Spleen (tissue), 11 donors: ENCODE measurements around the gene PLXNA2. TPM values are rescaled to one million over a fixed set of nuclear protein-coding genes. Genes with fewer than 3 reads are reported as not detected.

Source experiments
- DNase-seq: peaks from one replicate; pipeline ENCODE4 v3.0.0-alpha.2; 2020
- H3K27ac ChIP-seq, 8 donors: fragments of 200-600 bp; sonication (generic) in 7 of 8; 1 replicate in 4 of 8; 2 replicates in 4 of 8; pipeline versions ENCODE4 v1.5.0 to v1.8.0; 2016 to 2021; ENCODE audit warnings: inconsistent platforms in 4 of 8, mild to moderate bottlenecking in 4 of 8, moderate library complexity in 1 of 8
- H3K27me3 ChIP-seq, 7 donors: fragments of 200-600 bp; sonication (generic) in 6 of 7; replicated peaks in 1 of 7; 1 replicate in 4 of 7; 2 replicates in 3 of 7; pipeline versions ENCODE4 v1.5.0 to v1.8.0; 2016 to 2021; ENCODE audit warnings: inconsistent platforms in 3 of 7, mild to moderate bottlenecking in 1 of 7
- H3K36me3 ChIP-seq, 6 donors: fragments of 200-600 bp; sonication (generic) in 5 of 6; 1 replicate in 4 of 6; 2 replicates in 2 of 6; pipeline versions ENCODE4 v1.5.0 to v1.8.0; 2016 to 2021; ENCODE audit warnings: inconsistent platforms in 2 of 6
- H3K4me1 ChIP-seq, 6 donors: fragments of 200-600 bp; sonication (generic) in 5 of 6; 1 replicate in 3 of 6; 2 replicates in 3 of 6; pipeline versions ENCODE4 v1.5.0 to v1.8.0; 2016 to 2021; ENCODE audit warnings: inconsistent platforms in 3 of 6
- H3K4me3 ChIP-seq, 8 donors: fragments of 200-600 bp; sonication (generic) in 7 of 8; 1 replicate in 4 of 8; 2 replicates in 4 of 8; pipeline versions ENCODE4 v1.5.0 to v1.8.0; 2016 to 2021; ENCODE audit warnings: inconsistent platforms in 4 of 8, mild to moderate bottlenecking in 4 of 8, moderate library complexity in 2 of 8
- H3K9me3 ChIP-seq, 8 donors: fragments of 200-600 bp; sonication (generic) in 7 of 8; 1 replicate in 4 of 8; 2 replicates in 4 of 8; pipeline versions ENCODE4 v1.5.0 to v1.8.0; 2016 to 2021; ENCODE audit warnings: inconsistent platforms in 4 of 8
- CTCF ChIP-seq, 11 experiments: fragments of 200-600 bp in 7 of 11; fragments of 450-650 bp in 4 of 11; sonication (generic) in 4 of 11; IDR thresholded peaks in 8 of 11; conservative IDR thresholded peaks in 3 of 11; 1 replicate in 7 of 11; 2 replicates in 4 of 11; pipeline versions ENCODE4 v1.4.0 to v1.8.0; 2016 to 2021; ENCODE audit warnings: antibody characterized with exemption in 11 of 11, inconsistent platforms in 4 of 11, mild to moderate bottlenecking in 1 of 11
- POLR2A ChIP-seq, 3 donors: fragments of 450-650 bp; IDR thresholded peaks; one replicate each; pipeline ENCODE4 v1.5.1; 2017; ENCODE audit warnings: antibody characterized with exemption in 3 of 3, mild to moderate bottlenecking in 1 of 3
- POLR2AphosphoS5 ChIP-seq, 3 donors: sonication (generic); formaldehyde crosslinking; IDR thresholded peaks; one replicate each; pipeline ENCODE4 v1.5.1; 2017; ENCODE audit warnings: antibody characterized with exemption in 3 of 3
- WGBS, 5 donors: extraction: QIAGEN DNeasy Blood & Tissue Kit in 3 of 5; methylation state at CpG; one replicate each; pipeline versions ENCODE4 v1.1.5 to v1.1.7; 2013 to 2018; 5-methylcytosine and 5-hydroxymethylcytosine counted together
- intact Hi-C: fragments of 100-400 bp; cut with DNase I; formaldehyde crosslinking; loops from one replicate; pipeline ENCODE4 v1.15.0; 2023; ENCODE audit warnings: low total_unique reads
- polyA plus RNA-seq, 3 donors: library from polyadenylated mRNA; stranded (reverse); fragments of 200-250 nt; gene quantifications; one replicate each; pipeline ENCODE4 v1.2.1, GENCODE V29; 2013
- total RNA-seq, 7 donors: library from RNA; depleted of rRNA in 3 of 7; stranded (reverse); fragments of >200 nt in 3 of 7; fragmentation: NEBNext Ultra II Directional in 4 of 7; extraction: Animal tissue kit (Norgen Biotek cat#: 25700) in 4 of 7; gene quantifications; one replicate each; pipeline versions ENCODE4 v1.1.0 to v1.2.1, GENCODE V29; 2016 to 2021
- donor health status: healthy with polysubstance abuse.
- donor health status: DM: no; HTN: no; CAD: no; lungs with moderate emphysema.
- donor health status: DM: no; HTN: no; CAD: no.
- donor health status: Bipolar disorder and iron deficiency.
- donor health status: healthy.
- donor health status: DM: no; HTN: no; CAD: no.
- donor health status: DM: yes; HTN: yes; CAD: no.

Gene PLXNA2
- total and polyA plus RNA-seq, 10 donors, result 0.93 to 16.9 (median 7.0) TPM

DNA sequence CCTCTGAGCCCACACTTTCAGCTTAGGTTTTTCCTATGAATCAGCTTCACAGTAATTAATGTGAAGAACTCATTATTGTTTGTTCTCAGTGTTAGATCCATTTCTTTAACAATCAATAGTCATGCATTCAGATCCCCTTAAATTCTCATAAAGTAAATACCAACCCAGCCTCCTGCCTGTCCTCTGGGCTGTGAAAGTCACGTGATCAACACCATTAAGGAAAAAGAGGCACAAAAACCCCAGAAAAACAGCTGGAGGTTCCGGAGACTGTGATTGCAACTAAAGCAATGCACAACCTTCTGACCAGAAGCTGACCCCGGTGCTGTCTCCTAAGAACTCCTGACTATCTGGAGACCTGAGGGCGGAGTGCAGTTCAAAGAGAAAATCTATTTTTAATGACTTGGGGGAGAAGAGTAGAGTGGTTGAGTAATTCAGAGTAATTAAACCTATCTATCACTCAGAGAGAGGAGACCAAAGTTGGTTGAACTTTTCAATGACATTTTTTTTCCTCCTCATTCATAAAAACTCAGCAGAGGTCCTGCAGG is 132.5 kb downstream of the PLXNA2 start:
- Histone ChIP-seq H3K36me3 (no peaks in the 10 kb centered on the region), H3K9me3 (no peaks in the 10 kb centered on the region), H3K27me3 (no peaks in the 10 kb centered on the region), H3K4me1 (no peaks in the 10 kb centered on the region), H3K4me3 (no peak overlapping the region), H3K27ac (no peak overlapping the region)
- DNase-seq, result no peak
- 67 to 83% (median 80%) methylated on average over 4 of the region's 4 CpGs for WGBS, 5 donors
- intact Hi-C loops, result no loop called here
- TF ChIP-seq CTCF (IDR thresholded peaks at IDR 0.05 in 8 of 11, conservative IDR thresholded peaks at IDR 0.05 in 3 of 11), result no peak
- no peak for TF ChIP-seq POLR2AphosphoS5 (IDR thresholded peaks at IDR 0.05)
- no peak for TF ChIP-seq POLR2A (IDR thresholded peaks at IDR 0.05)

GRCh38 chr1:208110296-208110695 is 133.9 kb downstream of the PLXNA2 start:
- Histone ChIP-seq H3K36me3 (no peaks in the 10 kb centered on the region), H3K27ac (no peak overlapping the region), H3K4me1 (no peaks in the 10 kb centered on the region), H3K4me3 (no peak overlapping the region), H3K27me3 (no peaks in the 10 kb centered on the region), H3K9me3 (no peaks in the 10 kb centered on the region)
- TF ChIP-seq POLR2A (IDR thresholded peaks at IDR 0.05) (no peak), CTCF (IDR thresholded peaks at IDR 0.05 in 8 of 11, conservative IDR thresholded peaks at IDR 0.05 in 3 of 11) (no peak), POLR2AphosphoS5 (IDR thresholded peaks at IDR 0.05) (no peak)
- 86 to 94% (median 91%) methylated on average over 4 of the region's 4 CpGs for WGBS, 5 donors
- intact Hi-C loops, result no loop called here
- no peak for DNase-seq

GRCh38 chr1:208108646-208109330 is 135.4 kb downstream of the PLXNA2 start:
- WGBS, 5 donors, result 85 to 93% (median 88%) methylated on average over 5 of the region's 5 CpGs
- Histone ChIP-seq H3K36me3 (no peaks in the 10 kb centered on the region), H3K9me3 (no peaks in the 10 kb centered on the region), H3K4me3 (no peak overlapping the region), H3K27me3 (no peaks in the 10 kb centered on the region), H3K4me1 (no peaks in the 10 kb centered on the region), H3K27ac (no peak overlapping the region)
- intact Hi-C loops, result no loop called here
- TF ChIP-seq POLR2AphosphoS5 (IDR thresholded peaks at IDR 0.05) (no peak), CTCF (IDR thresholded peaks at IDR 0.05 in 8 of 11, conservative IDR thresholded peaks at IDR 0.05 in 3 of 11) (no peak), POLR2A (IDR thresholded peaks at IDR 0.05) (no peak)
- DNase-seq, result no peak

DNA sequence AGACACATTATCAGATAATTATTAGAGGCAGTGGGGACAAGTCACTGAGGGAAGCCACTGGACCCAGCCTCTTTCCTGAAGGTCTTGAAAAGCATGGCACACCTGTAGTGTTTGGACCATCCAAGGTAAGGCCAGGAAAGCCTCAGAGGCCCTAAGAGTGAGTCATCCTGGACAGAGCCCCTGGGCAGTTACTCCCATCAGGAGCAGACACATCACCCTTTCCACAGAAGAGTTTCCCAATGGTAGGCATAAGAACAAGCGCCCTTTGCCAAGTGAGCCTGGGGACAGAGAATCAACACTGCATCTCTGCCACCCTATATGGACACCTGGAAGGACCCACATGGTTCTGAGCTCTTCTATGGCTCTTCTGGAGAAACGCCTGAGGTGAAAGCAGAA is 136.0 kb downstream of the PLXNA2 start:
- Histone ChIP-seq H3K9me3 (no peaks in the 10 kb centered on the region), H3K36me3 (no peaks in the 10 kb centered on the region), H3K4me3 (no peak overlapping the region), H3K27ac (no peak overlapping the region), H3K27me3 (no peaks in the 10 kb centered on the region), H3K4me1 (peaks cover 0 to 2% (median 0%) of the 10 kb centered on the region in 6 donors)
- DNase-seq, result no peak
- intact Hi-C loops, result no loop called here
- WGBS, 5 donors, result 69 to 98% (median 89%) methylated on average over 1 to 2 of the region's 2 CpGs
- TF ChIP-seq POLR2AphosphoS5 (IDR thresholded peaks at IDR 0.05), result no peak
- TF ChIP-seq CTCF (IDR thresholded peaks at IDR 0.05 in 8 of 11, conservative IDR thresholded peaks at IDR 0.05 in 3 of 11), result no peak
- TF ChIP-seq POLR2A (IDR thresholded peaks at IDR 0.05), result no peak
